Left kidney (tissue), 2 donors: ENCODE results near the gene RPS27L. TPM values are rescaled to one million over a fixed set of nuclear protein-coding genes. Genes with fewer than 3 reads are reported as not detected.
"Not testable (repeated sequence)": the region's sequence is repeated elsewhere in the genome, so short reads cannot be mapped to it uniquely, and the experiment has no call there.

Source experiments
- DNase-seq: peaks from one replicate; pipeline ENCODE4 v3.0.0-alpha.2; 2013
- polyA plus RNA-seq: library from polyadenylated mRNA; unstranded; fragments of 120-200 nt; gene quantifications from one replicate; pipeline ENCODE4 v1.2.1, GENCODE V29; 2013; ENCODE audit not compliant: insufficient read length

RPS27L gene
- polyA plus RNA-seq, 1 donor: 92.2 TPM

GRCh38 chr15:63146684-63147083 is 10.6 kb downstream of the RPS27L start:
- DNase-seq: no peak

GRCh38 chr15:63145426-63145825 is 11.9 kb downstream of the RPS27L start:
- no peak for DNase-seq

- no peak for DNase-seq
These were observed 16.3 kb downstream of the RPS27L start for GRCh38 chr15:63140936-63141335.

- no peak for DNase-seq
These were observed 20.5 kb downstream of the RPS27L start for GRCh38 chr15:63136742-63137141.

- DNase-seq: no peak
These were observed 21.5 kb downstream of the RPS27L start for GRCh38 chr15:63135804-63136203.

GRCh38 chr15:63135281-63135680 is 22.0 kb downstream of the RPS27L start:
- no peak for DNase-seq

- no peak for DNase-seq
These were observed 22.9 kb downstream of the RPS27L start for GRCh38 chr15:63134245-63134985.

- DNase-seq: no peak
These were observed 23.5 kb downstream of the RPS27L start for GRCh38 chr15:63133786-63134185.

- DNase-seq: no peak
These were observed 30.6 kb downstream of the RPS27L start for GRCh38 chr15:63126726-63127125.

- DNase-seq: no peak
These were observed 32.8 kb downstream of the RPS27L start for GRCh38 chr15:63124506-63124905.

- DNase-seq: peak; percentile 77
These were observed 35.0 kb downstream of the RPS27L start for GRCh38 chr15:63122002-63122875.

GRCh38 chr15:63121382-63122001 is 35.8 kb downstream of the RPS27L start, which contains the start of gene LACTB:
Gene LACTB (plus strand): TSS chr15:63121861. CDS start chr15:63121872, 11 bp downstream.
- DNase-seq: peak; percentile 89

GRCh38 chr15:63118854-63119253 is 38.4 kb downstream of the RPS27L start:
- no peak for DNase-seq

GRCh38 chr15:63114465-63114864 is 42.8 kb downstream of the RPS27L start:
- no peak for DNase-seq

GRCh38 chr15:63112871-63113270 is 44.4 kb downstream of the RPS27L start:
- no peak for DNase-seq

- no peak for DNase-seq
These were observed 45.8 kb downstream of the RPS27L start for GRCh38 chr15:63111481-63111880.

- DNase-seq: no peak
These were observed 46.8 kb downstream of the RPS27L start for GRCh38 chr15:63110428-63111026.

GRCh38 chr15:63109920-63110319 is 47.4 kb downstream of the RPS27L start:
- no peak for DNase-seq

GRCh38 chr15:63109498-63109897 is 47.8 kb downstream of the RPS27L start:
- no peak for DNase-seq

- no peak for DNase-seq
These were observed 49.3 kb downstream of the RPS27L start for GRCh38 chr15:63107895-63108546.

GRCh38 chr15:63105354-63105753 is 51.9 kb downstream of the RPS27L start:
- not testable (repeated sequence) for DNase-seq

- DNase-seq: no peak
These were observed 52.5 kb downstream of the RPS27L start for GRCh38 chr15:63104727-63105126.
